Measurements from ENCODE around the gene ST7.

Gene ST7

DNA sequence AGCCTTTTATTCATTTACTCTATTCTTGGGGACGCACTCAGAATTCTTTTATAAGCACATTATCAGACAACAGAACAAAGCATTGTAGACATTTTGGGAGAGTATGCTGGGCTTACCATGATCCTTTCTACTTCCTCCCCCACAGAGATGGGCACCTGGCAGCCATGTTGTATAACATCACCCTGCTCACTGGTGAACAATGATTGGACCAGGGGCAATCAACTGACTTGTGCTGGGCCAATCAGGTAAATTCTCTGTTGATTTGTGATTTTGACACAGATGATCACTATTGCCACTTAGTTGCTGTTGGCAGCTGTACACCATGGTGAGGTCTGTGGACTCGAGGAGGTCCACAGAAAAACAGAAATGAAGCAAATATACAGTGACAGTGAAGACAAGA, 325.9 kb downstream of the ST7 start:
- TF ChIP-seq, protein P1, sequence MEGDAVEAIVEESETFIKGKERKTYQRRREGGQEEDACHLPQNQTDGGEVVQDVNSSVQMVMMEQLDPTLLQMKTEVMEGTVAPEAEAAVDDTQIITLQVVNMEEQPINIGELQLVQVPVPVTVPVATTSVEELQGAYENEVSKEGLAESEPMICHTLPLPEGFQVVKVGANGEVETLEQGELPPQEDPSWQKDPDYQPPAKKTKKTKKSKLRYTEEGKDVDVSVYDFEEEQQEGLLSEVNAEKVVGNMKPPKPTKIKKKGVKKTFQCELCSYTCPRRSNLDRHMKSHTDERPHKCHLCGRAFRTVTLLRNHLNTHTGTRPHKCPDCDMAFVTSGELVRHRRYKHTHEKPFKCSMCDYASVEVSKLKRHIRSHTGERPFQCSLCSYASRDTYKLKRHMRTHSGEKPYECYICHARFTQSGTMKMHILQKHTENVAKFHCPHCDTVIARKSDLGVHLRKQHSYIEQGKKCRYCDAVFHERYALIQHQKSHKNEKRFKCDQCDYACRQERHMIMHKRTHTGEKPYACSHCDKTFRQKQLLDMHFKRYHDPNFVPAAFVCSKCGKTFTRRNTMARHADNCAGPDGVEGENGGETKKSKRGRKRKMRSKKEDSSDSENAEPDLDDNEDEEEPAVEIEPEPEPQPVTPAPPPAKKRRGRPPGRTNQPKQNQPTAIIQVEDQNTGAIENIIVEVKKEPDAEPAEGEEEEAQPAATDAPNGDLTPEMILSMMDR (IDR thresholded peaks at IDR 0.05; ENCODE audit: borderline replicate concordance, insufficient read depth, low read depth, low read length) = no peak

More for the DNA sequence above, 325.9 kb downstream of the ST7 start:
- no peak overlapping the region for H3K4me3 ChIP-seq (ENCODE audit: low read depth, low read length)
